Endothelial cell of umbilical vein (primary cell): Measurements from ENCODE around the gene EMC8. TPM values are rescaled to one million over a fixed set of nuclear protein-coding genes. Genes with fewer than 3 reads are reported as not detected.
"Not testable (repeated sequence)": the region's sequence is repeated elsewhere in the genome, so short reads cannot be mapped to it uniquely, and the experiment has no call there.

ENCODE experiments used
- BruUV-seq: library from RNA; stranded (reverse); fragments of 400-500 nt; replicated peaks from 2 replicates; lab custom pipeline; 2021; lab: Mats Ljungman, UMichigan
- CTCF ChIA-PET: fragments of 300-600, 350-600 bp; sonication (Branson Sonifier 250); formaldehyde crosslinking; loops from one replicate; lab custom pipeline; 2021; ENCODE audit warnings: antibody characterized with exemption, inconsistent platforms; lab: Charles Lee
- POLR2A ChIA-PET: fragments of 300-600, 350-600 bp; sonication (Branson Sonifier 250); formaldehyde crosslinking; loops from one replicate; lab custom pipeline; 2021; ENCODE audit warnings: antibody characterized with exemption, inconsistent platforms; lab: Charles Lee
- DNase-seq: peaks from one replicate; pipeline ENCODE4 v3.0.0-alpha.2; 2011; ENCODE audit warnings: low read depth, low spot score
- FAIRE-seq: peaks from 2 replicates; lab custom pipeline; 2011; peaks lifted over from hg19 to GRCh38; lab: Jason Lieb, UNC
- H2AFZ ChIP-seq: 2 replicates; pipeline ENCODE4 v1.6.0; 2012; ENCODE audit warnings: low read depth, low read length, control low read depth, inconsistent platforms
- H3K27ac ChIP-seq: 2 replicates; pipeline ENCODE4 v1.5.1; 2011; ENCODE audit warnings: low read depth, mild to moderate bottlenecking, control low read depth, low read length, moderate library complexity; ENCODE audit not compliant: insufficient read depth
- H3K27me3 ChIP-seq, 2 experiments: 2 replicates each; pipeline versions ENCODE4 v1.6.0 to v1.6.1; 2011; ENCODE audit warnings: low read length in 2 of 2, mixed read lengths in 1 of 2; ENCODE audit not compliant: control insufficient read depth in 2 of 2, insufficient read depth in 2 of 2
- H3K36me3 ChIP-seq, 2 experiments: 2 replicates in 1 of 2; 3 replicates in 1 of 2; pipeline ENCODE4 v1.5.1; 2011; ENCODE audit warnings: low read length in 2 of 2, mild to moderate bottlenecking in 1 of 2, moderate library complexity in 1 of 2; ENCODE audit not compliant: control insufficient read depth in 2 of 2, insufficient read depth in 2 of 2; ENCODE audit errors: extremely low read depth in 1 of 2
- H3K4me1 ChIP-seq: 3 replicates; pipeline ENCODE4 v1.5.1; 2011; ENCODE audit warnings: mild to moderate bottlenecking, low read length; ENCODE audit not compliant: control insufficient read depth, insufficient read depth; ENCODE audit errors: extremely low read depth
- H3K4me2 ChIP-seq: 2 replicates; pipeline ENCODE4 v1.6.1; 2011; ENCODE audit warnings: low read length, control low read depth, mixed read lengths; ENCODE audit not compliant: insufficient read depth
- H3K4me3 ChIP-seq, 3 experiments: fragments of 200-600 bp in 1 of 3; sonication (generic), shearing (Covaris generic) in 1 of 3; replicated peaks in 1 of 3; 2 replicates each; pipeline ENCODE4 v1.5.1; 2011 to 2016; ENCODE audit warnings: control low read depth in 3 of 3, low read length in 3 of 3, mild to moderate bottlenecking in 2 of 3, inconsistent platforms in 1 of 3, low read depth in 1 of 3, moderate library complexity in 1 of 3; ENCODE audit not compliant: insufficient read depth in 1 of 3
- H3K79me2 ChIP-seq: 2 replicates; pipeline ENCODE4 v1.6.0; 2012; ENCODE audit warnings: low read length, inconsistent platforms; ENCODE audit not compliant: control insufficient read depth, insufficient read depth
- H3K9ac ChIP-seq: replicated peaks from 2 replicates; pipeline ENCODE3; 2011; ENCODE audit warnings: low read length, control low read depth; ENCODE audit not compliant: insufficient read depth; ENCODE audit errors: extremely low read depth
- H3K9me1 ChIP-seq: replicated peaks from 3 replicates; pipeline ENCODE4 v1.6.0; 2011; ENCODE audit warnings: mild to moderate bottlenecking, low read length; ENCODE audit not compliant: control insufficient read depth, insufficient read depth; ENCODE audit errors: extremely low read depth
- H3K9me3 ChIP-seq: replicated peaks from 2 replicates; pipeline ENCODE4 v1.5.1; 2012; ENCODE audit warnings: low read length, inconsistent platforms; ENCODE audit not compliant: control insufficient read depth, insufficient read depth
- H4K20me1 ChIP-seq: replicated peaks from 2 replicates; pipeline ENCODE3; 2011; ENCODE audit warnings: mild to moderate bottlenecking, low read length; ENCODE audit not compliant: control insufficient read depth, insufficient read depth; ENCODE audit errors: extremely low read depth
- EZH2 ChIP-seq: IDR thresholded peaks from 2 replicates; pipeline ENCODE4 v1.6.1; 2012; ENCODE audit warnings: borderline replicate concordance, low read depth, mild to moderate bottlenecking, moderate library complexity, low read length, inconsistent platforms; ENCODE audit not compliant: severe bottlenecking
- FOS ChIP-seq: IDR thresholded peaks from 2 replicates; pipeline ENCODE4 v1.6.1; 2011; ENCODE audit warnings: mild to moderate bottlenecking, low read length, moderate library complexity, borderline replicate concordance; ENCODE audit not compliant: insufficient read depth
- GATA2 ChIP-seq: IDR thresholded peaks from 2 replicates; pipeline ENCODE4 v1.7.0; 2011; ENCODE audit warnings: low read depth, mild to moderate bottlenecking, moderate library complexity, mixed read lengths, low read length; ENCODE audit not compliant: insufficient read length, insufficient read depth
- JUN ChIP-seq: IDR thresholded peaks from 2 replicates; pipeline ENCODE4 v1.6.1; 2011; ENCODE audit warnings: borderline replicate concordance, low read depth; ENCODE audit not compliant: insufficient read length, insufficient read depth
- MAX ChIP-seq: IDR thresholded peaks from 2 replicates; pipeline ENCODE4 v1.6.1; 2011; ENCODE audit not compliant: insufficient read depth, insufficient read length
- MYC ChIP-seq: IDR thresholded peaks from one replicate; pipeline ENCODE4 v1.6.1; 2011; ENCODE audit warnings: mild to moderate bottlenecking, low read depth, low read length
- POLR2A ChIP-seq: IDR thresholded peaks from 2 replicates; pipeline ENCODE4 v1.6.1; 2012; ENCODE audit warnings: low read depth, mild to moderate bottlenecking, control low read depth, low read length
- POLR2AphosphoS5 ChIP-seq: IDR thresholded peaks from 2 replicates; pipeline ENCODE4 v1.6.1; 2012; ENCODE audit warnings: low read depth, mild to moderate bottlenecking, control low read depth, low read length, moderate library complexity; ENCODE audit not compliant: insufficient read depth
- dilution Hi-C: fragments of 300-500 bp; cut with MboI; formaldehyde crosslinking; loops from one replicate; pipeline ENCODE4 v1.15.0; 2019; ENCODE audit warnings: low sequenced_read_pairs; ENCODE audit not compliant: extremely low pct_ligation_motif_present
- intact Hi-C: fragments of 100-400 bp; cut with micrococcal nuclease; formaldehyde crosslinking; loops from one replicate; pipeline ENCODE4 v1.10.0; 2022
- polyA plus RNA-seq, 4 experiments: library from polyadenylated mRNA; depleted of rRNA in 3 of 4; stranded (reverse) in 3 of 4; unstranded in 1 of 4; fragments of >200 nt; gene quantifications; 2 replicates each; pipeline versions ENCODE4 v1.2.1 to v1.2.3, GENCODE V29; 2011 to 2012; ENCODE audit warnings: missing spikeins in 1 of 4
- total RNA-seq: library from RNA; stranded (reverse); gene quantifications from 2 replicates; pipeline ENCODE4 v1.2.3, GENCODE V29; 2021
- TF ChIP-seq, protein P1 (sequence below), 2 donors: IDR thresholded peaks; 1 replicate in 1 of 2; 2 replicates in 1 of 2; pipeline ENCODE4 v1.5.1; 2011; ENCODE audit warnings: low read length in 2 of 2, mild to moderate bottlenecking in 2 of 2, moderate library complexity in 2 of 2, control low read depth in 1 of 2, inconsistent platforms in 1 of 2, low read depth in 1 of 2; ENCODE audit not compliant: insufficient read depth in 1 of 2; ENCODE audit errors: extremely low read depth in 1 of 2

EMC8 gene
- total and polyA plus RNA-seq, 2 donors (not counting 3 experiments of a cell fraction or from before 2014, with no cell fraction given): 51.2 to 59.6 TPM

DNA sequence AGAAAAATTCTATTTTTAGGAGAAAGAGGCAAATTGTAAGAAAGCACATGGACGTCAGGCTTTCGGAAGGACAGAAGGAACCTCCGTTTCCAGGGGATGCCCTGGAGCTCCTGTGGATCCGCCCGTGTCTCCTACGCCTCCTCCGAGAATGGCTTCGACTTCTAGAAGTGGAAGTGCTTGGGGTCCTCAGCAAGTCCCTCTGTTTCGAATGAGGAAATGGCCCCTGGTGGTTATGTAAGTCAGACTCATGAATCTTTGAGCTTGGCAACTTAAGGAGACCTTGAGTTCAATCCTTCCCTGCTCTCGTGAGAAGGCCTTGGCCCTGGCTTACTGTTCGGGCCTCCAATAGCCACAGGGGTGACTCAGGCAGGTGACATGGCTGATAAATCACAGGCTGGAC lies 39.0 kb upstream of the EMC8 start:
- Histone ChIP-seq H3K9ac (no peak overlapping the region), H3K9me3 (no peaks in the 10 kb centered on the region), H3K9me1 (no peaks in the 10 kb centered on the region), H3K27ac (no peak overlapping the region), H4K20me1 (no peaks in the 10 kb centered on the region), H3K36me3 (no peaks in the 10 kb centered on the region), H3K4me1 (no peaks in the 10 kb centered on the region), H2AFZ (no peak overlapping the region), H3K4me3 (no peak overlapping the region), H3K27me3 (no peaks in the 10 kb centered on the region), H3K4me2 (no peak overlapping the region), H3K79me2 (no peaks in the 10 kb centered on the region)
- ChIA-PET POLR2A (no interaction called here), CTCF (no interaction called here)
- BruUV-seq: no TSS peak
- dilution Hi-C loops: no loop called here
- TF ChIP-seq MYC: no peak
- no peak for TF ChIP-seq MAX
- TF ChIP-seq FOS: no peak
- TF ChIP-seq EZH2: no peak
- TF ChIP-seq, protein P1, sequence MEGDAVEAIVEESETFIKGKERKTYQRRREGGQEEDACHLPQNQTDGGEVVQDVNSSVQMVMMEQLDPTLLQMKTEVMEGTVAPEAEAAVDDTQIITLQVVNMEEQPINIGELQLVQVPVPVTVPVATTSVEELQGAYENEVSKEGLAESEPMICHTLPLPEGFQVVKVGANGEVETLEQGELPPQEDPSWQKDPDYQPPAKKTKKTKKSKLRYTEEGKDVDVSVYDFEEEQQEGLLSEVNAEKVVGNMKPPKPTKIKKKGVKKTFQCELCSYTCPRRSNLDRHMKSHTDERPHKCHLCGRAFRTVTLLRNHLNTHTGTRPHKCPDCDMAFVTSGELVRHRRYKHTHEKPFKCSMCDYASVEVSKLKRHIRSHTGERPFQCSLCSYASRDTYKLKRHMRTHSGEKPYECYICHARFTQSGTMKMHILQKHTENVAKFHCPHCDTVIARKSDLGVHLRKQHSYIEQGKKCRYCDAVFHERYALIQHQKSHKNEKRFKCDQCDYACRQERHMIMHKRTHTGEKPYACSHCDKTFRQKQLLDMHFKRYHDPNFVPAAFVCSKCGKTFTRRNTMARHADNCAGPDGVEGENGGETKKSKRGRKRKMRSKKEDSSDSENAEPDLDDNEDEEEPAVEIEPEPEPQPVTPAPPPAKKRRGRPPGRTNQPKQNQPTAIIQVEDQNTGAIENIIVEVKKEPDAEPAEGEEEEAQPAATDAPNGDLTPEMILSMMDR (IDR thresholded peaks at IDR 0.05; ENCODE audit: extremely low read depth in 1 of 2, insufficient read depth in 1 of 2, low read depth in 1 of 2, low read length in 2 of 2): no peak
- no peak for TF ChIP-seq GATA2
- no peak for TF ChIP-seq JUN
- TF ChIP-seq POLR2A: no peak
- no peak for TF ChIP-seq POLR2AphosphoS5
- intact Hi-C loops: no loop called here
- DNase-seq (no peak), FAIRE-seq (no peak)

- H3K27me3 ChIP-seq, BruUV-seq: not testable (repeated sequence)
Observed at GRCh38 chr16:85837654-85838053, 38.3 kb upstream of the EMC8 start.

More at GRCh38 chr16:85837654-85838053, 38.3 kb upstream of the EMC8 start:
- H3K9me1 ChIP-seq, H3K4me3 ChIP-seq, POLR2A ChIA-PET, DNase-seq, H3K4me1 ChIP-seq, H3K9me3 ChIP-seq, FAIRE-seq, H3K4me2 ChIP-seq, H4K20me1 ChIP-seq, dilution Hi-C loops, H2AFZ ChIP-seq, H3K27ac ChIP-seq, H3K79me2 ChIP-seq, intact Hi-C loops, H3K9ac ChIP-seq, H3K36me3 ChIP-seq: not testable (repeated sequence)
- CTCF ChIA-PET: interaction anchor here (1.0 to 1.5 kb wide), 3 partner anchors 16 to 150 kb away, joined by 3 to 4 read pairs (median 3); no protein-coding TSS in a partner anchor
